Fibroblast of mammary gland (primary cell): ENCODE results near the gene COPS8.

Experiments
- DNase-seq: peaks from one replicate; pipeline ENCODE4 v3.0.0-alpha.2; 2010; ENCODE audit warnings: low read depth
- H3K4me3 ChIP-seq: 2 replicates; pipeline ENCODE4 v1.5.1; 2011; ENCODE audit warnings: low read depth, mild to moderate bottlenecking, low read length, moderate library complexity; ENCODE audit not compliant: control insufficient read depth
- TF ChIP-seq, protein P1 (sequence below): conservative IDR thresholded peaks from 2 replicates; pipeline ENCODE4 v1.5.1; 2011; ENCODE audit warnings: low read depth, low read length, inconsistent platforms; ENCODE audit not compliant: control insufficient read depth, insufficient read depth

The COPS8 gene

GRCh38 chr2:237057107-237057506 is 28.6 kb upstream of the COPS8 start:
- H3K4me3 ChIP-seq, result no peak overlapping the region
- TF ChIP-seq, protein P1, sequence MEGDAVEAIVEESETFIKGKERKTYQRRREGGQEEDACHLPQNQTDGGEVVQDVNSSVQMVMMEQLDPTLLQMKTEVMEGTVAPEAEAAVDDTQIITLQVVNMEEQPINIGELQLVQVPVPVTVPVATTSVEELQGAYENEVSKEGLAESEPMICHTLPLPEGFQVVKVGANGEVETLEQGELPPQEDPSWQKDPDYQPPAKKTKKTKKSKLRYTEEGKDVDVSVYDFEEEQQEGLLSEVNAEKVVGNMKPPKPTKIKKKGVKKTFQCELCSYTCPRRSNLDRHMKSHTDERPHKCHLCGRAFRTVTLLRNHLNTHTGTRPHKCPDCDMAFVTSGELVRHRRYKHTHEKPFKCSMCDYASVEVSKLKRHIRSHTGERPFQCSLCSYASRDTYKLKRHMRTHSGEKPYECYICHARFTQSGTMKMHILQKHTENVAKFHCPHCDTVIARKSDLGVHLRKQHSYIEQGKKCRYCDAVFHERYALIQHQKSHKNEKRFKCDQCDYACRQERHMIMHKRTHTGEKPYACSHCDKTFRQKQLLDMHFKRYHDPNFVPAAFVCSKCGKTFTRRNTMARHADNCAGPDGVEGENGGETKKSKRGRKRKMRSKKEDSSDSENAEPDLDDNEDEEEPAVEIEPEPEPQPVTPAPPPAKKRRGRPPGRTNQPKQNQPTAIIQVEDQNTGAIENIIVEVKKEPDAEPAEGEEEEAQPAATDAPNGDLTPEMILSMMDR, result no peak
- no peak for DNase-seq

- H3K4me3 ChIP-seq, result no peak overlapping the region
- TF ChIP-seq, protein P1, result no peak
- no peak for DNase-seq
These were observed 27.8 kb upstream of the COPS8 start for GRCh38 chr2:237057893-237058300.

DNA sequence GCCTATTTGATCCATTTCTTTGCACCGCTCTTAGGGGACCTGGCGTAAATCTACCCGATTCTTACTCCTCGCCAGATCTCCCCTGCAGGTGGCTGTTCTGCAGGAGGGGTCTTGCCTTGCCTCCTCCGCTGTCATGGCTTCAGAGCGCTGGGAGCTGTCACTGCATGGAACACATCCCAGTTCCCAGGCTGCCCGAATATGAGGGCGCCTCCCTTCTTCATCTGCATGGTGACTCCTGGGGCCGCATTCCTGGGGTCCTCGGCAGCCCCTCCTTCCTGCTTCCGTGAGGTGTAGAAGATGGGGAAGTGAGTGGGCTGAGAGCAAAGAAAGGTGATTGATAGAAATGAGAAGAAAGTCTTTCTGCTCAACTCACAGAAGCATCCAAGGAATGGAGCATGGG is 27.3 kb upstream of the COPS8 start:
- TF ChIP-seq, protein P1, result no peak
- no peak for DNase-seq
- H3K4me3 ChIP-seq, result no peak overlapping the region

- no peak overlapping the region for H3K4me3 ChIP-seq
- TF ChIP-seq, protein P1, result no peak
- DNase-seq, result no peak
These were observed 26.4 kb upstream of the COPS8 start for GRCh38 chr2:237059155-237059875.

DNA sequence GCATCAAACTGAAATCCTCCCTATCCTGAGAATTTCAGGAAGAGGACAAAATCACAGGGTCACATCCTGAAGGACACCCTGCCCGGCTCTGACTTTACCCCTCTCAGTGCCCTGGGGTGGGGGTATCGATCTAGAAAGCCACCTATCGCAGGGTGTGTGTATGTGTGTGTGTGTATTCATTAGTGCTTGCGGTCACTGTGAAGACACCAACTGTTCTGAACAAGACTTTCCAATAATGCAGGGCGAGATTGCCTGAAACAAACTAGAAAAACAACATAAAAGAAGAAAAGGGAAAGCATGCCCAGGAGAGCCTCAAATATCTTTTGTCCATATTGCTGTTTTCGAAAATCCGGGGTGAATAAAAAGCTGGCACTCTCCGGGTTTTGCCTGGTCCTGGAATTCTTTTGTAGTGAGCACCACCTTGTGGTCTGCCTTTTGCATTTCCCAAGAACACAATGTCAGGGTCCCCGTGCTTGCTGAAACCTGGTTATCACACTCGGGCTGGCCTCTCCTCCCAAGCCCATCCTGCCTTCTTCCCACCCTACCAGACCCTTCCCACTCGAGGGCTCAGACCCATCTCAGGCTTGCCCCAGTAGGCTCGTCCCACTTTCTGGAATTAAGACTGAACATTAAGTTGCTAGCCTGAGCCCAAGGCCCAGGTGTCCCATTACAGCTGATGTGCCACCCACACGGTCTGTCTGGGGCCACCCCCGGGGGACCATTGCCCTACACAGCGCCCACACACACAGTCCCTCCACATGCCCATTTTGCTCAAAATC is 25.0 kb upstream of the COPS8 start:
- no peak overlapping the region for H3K4me3 ChIP-seq
- peak; percentile 80 for DNase-seq
- TF ChIP-seq, protein P1, result peak; percentile 71

- no peak for DNase-seq
- H3K4me3 ChIP-seq, result no peak overlapping the region
- TF ChIP-seq, protein P1, result no peak
These were observed 24.3 kb upstream of the COPS8 start for GRCh38 chr2:237061356-237061755.
